Measurements from ENCODE around the gene DOC2A.

DNA sequence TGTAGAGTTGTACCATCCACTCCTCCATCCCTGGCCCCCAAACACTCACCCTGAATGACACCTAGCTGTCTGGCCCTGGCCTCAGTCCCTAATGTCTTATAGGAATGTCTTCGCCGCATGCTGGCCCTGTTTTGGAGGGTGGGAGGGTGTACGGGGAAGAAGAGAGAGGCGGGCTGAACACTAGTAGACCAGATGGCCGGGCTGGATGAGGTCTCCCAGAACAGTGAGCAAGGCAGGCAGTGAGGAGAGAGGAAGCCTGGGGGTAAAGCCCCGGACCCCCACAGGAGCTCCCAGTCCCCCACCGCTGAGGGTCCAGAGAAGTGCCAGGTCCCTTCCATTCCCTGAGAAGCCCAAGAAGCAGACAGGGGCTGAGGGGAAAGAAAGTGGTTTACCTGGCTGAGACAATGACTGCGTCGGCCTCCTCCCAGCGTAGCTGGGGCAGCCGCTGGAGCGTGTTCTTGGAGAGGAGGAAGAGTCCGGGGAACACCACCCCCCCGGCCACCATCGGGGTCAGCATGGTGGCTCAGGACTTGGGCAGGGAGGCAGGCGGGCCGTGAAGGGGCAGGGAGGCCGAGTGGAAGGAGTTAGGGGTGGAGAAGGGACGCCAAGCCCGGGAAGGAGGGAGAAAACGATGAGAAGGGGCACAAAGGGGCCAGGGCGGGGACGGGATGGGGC lies 19.3 kb upstream of the DOC2A start:
- TF ChIP-seq, protein P1, sequence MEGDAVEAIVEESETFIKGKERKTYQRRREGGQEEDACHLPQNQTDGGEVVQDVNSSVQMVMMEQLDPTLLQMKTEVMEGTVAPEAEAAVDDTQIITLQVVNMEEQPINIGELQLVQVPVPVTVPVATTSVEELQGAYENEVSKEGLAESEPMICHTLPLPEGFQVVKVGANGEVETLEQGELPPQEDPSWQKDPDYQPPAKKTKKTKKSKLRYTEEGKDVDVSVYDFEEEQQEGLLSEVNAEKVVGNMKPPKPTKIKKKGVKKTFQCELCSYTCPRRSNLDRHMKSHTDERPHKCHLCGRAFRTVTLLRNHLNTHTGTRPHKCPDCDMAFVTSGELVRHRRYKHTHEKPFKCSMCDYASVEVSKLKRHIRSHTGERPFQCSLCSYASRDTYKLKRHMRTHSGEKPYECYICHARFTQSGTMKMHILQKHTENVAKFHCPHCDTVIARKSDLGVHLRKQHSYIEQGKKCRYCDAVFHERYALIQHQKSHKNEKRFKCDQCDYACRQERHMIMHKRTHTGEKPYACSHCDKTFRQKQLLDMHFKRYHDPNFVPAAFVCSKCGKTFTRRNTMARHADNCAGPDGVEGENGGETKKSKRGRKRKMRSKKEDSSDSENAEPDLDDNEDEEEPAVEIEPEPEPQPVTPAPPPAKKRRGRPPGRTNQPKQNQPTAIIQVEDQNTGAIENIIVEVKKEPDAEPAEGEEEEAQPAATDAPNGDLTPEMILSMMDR (IDR thresholded peaks at IDR 0.05) = no peak
- TF ChIP-seq POLR2A (IDR thresholded peaks at IDR 0.05) = no peak
